D341Med (cell line): Measurements from ENCODE around the gene MIPOL1.
"Not testable (repeated sequence)": the region's sequence is repeated elsewhere in the genome, so short reads cannot be mapped to it uniquely, and the experiment has no call there.

Source experiments
- DNase-seq: peaks from one replicate; pipeline ENCODE4 v3.0.0; 2012; ENCODE audit warnings: low spot score

Gene MIPOL1

DNA sequence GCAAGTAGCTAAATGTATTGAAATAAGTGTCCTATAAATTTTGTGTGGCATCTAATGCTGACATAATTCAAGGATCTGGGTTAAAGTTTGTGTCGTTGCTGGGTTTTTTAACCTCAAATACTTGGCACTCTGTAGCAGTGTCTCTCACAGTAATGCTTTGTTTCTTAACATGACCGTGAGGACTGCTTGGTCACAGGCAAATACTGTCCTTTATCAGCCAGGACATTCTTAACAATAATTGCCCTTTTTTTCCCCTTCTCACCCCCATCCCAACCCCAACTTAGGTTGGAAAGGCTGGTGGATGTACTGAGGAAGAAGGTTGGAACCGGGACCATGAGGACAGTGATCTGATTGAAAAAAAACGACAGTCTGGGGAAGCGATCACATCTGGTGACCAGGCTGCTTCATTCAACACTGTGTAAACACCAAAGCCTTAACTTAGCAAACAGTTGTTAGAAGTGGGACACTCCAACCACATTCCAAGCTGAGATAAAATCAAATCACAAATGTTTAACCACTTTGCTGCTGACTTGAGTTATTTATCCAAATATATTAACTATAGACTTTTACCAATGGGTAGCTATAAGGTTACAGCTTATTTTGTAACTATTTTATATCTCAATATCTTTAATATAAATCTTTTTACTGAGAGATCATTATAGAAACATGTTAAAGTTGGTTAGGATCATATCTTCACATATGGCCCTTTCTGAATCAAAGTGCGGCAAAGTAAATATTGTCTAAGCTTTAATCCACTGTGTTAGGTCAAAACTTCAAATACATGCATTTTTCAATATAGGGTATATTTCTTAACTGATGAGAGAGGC lies 349.1 kb downstream of the MIPOL1 start:
- DNase-seq: no peak

- no peak for DNase-seq
Measured at GRCh38 chr14:37550511-37550910, 352.8 kb downstream of the MIPOL1 start.

DNA sequence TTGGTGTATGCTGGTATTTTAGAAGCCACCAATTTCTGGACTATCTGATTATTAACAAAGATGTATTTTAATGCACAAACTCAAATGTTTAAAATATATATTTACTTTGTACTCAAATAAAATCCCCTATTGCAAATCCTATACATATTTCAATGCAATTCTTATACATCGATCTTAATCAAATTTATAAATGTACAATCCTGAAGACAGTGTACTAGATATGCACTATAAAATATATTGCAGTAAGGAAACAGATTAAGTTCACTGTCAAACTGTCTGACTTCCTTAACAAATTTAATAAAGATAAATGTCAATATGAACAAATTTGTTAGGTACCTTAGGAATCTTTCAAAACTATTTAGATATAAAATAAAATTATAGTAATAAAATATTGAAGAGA lies 353.4 kb downstream of the MIPOL1 start:
- DNase-seq: no peak

DNA sequence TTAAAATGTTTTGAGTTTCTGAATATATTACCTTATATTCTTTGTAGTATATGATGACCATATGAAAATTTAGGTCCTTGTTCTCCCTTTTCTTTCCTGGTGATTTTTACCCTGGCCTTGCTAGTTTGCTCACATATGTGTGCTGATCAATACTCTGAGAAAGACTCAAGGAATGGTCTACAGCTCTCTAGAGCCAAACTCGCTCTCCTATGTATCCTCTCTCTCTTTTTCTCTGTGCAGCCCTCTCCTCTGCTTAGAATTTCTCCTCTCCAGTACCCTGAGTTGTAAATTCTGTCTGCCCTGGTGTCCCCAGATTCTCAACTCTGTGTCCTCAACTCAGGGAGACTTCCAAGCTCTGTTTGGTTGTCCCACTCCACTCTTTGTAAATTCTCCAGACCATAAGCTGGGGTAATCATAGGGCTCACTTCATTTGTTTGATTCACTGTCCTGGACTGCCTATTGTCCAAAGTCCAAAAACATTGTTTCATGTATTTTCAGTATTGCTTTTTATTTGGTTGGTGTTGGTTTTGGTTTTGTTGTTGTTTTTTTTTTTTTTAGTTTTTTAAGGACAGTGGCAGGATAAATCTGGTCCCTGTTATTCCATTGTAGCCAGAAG lies 356.3 kb downstream of the MIPOL1 start:
- no peak for DNase-seq

DNA sequence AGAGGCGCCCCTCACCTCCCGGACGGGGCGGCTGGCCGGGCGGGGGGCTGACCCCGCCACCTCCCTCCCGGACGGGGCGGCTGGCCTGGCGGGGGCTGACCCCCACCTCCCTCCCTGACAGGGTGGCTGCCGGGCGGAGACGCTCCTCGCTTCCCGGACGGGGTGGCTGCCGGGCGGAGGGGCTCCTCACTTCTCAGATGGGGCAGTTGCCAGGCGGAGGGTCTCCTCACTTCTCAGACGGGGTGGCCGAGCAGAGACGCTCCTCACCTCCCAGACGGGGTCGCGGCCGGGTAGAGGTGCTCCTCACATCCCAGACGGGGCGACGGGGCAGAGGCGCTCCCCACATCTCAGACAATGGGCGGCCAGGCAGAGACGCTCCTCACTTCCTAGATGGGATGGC lies 357.9 kb downstream of the MIPOL1 start:
- DNase-seq: not testable (repeated sequence)

GRCh38 chr14:37558740-37559139 lies 361.0 kb downstream of the MIPOL1 start:
- no peak for DNase-seq

DNA sequence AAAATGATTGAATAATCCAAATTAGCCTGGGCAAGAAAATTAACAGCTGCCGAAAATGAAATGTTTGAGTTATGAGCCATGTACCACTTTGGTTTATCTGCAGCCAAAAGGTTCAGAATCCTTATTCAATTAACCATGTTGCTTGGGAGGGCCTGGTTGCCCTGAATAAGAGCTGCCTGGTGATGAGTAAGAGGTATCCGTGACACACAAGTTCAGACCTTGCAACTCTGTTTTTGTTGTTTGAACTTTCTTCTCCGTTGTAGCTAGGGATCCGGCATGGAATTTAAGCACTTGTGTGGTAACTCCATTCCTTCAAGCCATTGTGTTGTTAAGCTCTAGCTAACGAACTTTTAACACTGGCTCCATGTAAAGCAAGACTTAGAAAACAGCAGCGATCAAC lies 361.6 kb downstream of the MIPOL1 start:
- no peak for DNase-seq

DNA sequence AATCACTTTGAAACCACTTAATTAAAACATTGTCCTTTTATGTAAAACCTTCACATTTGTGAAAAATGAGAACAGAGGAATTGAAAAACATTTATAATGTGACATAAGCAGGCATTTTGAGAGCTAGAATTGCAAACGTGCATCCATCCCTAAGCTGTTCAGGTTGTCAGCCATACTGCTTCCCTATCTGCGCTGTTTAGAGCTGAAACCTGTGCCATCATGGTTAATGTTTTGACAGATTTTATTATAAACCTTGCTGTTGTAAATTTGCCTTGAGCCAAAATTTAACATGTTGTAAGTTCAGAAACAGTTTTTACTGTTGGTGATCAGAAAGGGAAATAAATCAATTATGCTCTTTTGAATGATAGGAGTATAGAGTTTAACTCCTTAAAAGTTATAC lies 365.5 kb downstream of the MIPOL1 start:
- no peak for DNase-seq

DNA sequence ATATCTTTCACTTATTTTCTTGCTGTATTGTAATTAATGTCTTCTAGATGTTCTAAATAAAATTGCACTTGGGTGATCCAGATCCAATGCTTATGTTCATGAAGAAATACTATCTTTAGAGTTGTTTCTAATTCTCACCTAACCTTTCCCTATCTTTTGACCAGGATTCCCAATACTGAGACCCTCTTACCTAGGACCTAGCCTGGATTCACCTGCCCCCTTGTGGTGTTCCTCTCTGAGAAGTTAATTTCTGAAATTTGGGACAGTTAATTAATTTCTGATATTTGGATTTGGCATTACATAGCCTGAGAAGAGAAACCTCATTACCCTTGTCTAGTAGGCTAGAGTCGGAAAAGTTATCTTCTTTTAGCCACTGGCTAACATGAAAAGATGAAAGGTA lies 367.8 kb downstream of the MIPOL1 start:
- peak; percentile 15 for DNase-seq

GRCh38 chr14:37566811-37567371 lies 369.2 kb downstream of the MIPOL1 start:
- no peak for DNase-seq

DNA sequence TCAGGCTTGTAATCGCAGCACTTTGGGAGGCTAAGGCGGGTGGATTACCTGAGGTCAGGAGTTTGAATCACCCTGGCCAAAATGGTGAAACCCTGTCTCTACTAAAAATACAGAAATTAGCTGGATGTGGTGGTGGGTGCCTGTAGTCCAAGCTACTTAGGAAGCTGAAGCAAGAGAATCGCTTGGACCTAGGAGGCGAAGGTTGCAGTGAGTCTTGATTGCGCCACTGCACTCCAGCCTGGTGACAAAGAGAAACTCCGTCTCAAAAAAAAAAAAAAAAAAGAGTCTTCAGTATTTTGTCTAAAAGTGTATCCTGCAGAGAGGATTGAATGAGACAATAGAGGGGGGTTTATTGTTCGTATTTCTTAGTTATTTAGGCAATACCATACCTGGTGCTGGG lies 372.0 kb downstream of the MIPOL1 start:
- no peak for DNase-seq

- no peak for DNase-seq
Measured at GRCh38 chr14:37571391-37571790, 373.7 kb downstream of the MIPOL1 start.

GRCh38 chr14:37573356-37573755 lies 375.6 kb downstream of the MIPOL1 start:
- DNase-seq: no peak

DNA sequence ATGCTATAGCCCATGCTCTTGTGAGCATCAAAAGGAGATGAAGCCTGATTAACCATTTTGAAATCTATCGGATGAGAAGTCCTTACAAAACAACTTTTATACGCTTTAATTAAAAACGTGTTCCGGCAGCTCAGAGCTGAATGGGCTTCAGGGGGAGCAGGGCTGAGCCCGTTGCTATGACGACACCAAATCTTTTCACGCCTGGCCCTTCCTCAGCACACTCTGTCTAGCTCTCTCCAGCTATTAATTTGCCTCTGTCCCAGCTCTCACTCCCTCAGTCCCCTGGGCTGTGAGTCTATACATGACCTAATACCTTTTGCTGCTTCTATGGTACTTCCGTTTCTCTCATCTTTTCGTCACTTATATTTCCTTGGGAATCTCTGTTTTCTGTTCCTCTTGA lies 381.5 kb downstream of the MIPOL1 start:
- DNase-seq: no peak

DNA sequence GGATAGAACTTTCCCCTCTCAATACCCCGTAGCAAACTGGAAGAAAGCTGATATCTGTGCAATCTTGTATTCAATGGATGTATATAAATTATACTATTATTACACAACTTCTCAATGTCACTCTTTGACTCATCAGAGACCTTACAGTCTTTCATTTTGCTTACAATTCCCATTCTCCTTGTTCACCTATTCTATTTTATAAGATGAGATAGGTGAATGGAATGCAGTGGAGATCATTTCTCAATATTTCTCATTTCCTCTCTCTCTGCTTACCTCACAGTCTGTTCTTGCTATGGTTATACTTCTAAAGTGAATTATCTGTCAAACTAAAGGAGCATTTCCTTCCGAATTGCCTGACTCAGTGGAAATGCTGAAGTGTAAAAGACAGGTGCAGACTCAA lies 382.4 kb downstream of the MIPOL1 start:
- DNase-seq: no peak

DNA sequence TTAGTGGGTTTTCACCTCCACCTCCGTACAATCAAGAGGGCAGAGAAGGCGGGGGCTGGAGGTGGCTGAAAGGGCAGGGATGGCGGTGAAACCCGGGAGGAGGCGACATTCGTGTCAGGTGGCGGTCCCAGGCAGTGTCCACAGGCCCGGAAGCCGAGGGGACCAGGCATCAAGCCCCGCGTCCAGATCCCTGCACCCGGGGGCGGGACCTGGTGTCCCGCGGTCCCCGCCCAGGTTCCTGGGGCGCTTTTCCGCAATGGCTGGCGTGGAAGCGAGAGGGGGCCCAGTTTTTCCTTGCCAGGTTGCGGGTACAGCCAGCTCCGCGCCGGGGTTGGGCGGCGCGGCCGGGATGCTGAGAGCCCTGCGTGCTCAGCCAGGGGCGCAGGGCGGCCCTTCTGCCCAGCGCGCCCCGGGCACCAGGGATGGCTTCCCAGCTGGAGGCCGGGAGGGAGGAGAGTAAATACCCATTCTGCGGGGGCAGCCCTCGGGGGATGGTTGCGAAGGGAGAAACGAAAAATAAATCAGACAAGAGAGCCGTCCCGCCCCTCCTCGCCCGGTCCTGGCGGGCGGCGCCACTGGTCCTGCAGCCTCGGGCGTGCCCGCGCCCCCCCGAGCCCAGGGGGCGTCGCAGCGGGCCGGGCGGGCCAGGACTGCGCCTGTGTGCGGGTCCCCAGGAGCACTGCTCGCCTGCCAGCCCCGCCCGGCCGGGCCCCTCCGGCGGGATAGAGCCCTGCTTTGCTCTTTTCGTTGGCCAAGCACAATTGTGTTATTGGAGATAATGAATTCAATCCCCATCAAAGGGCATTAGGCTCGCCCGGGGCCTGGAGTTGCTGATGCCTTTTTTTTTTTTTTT lies 385.8 kb downstream of the MIPOL1 start:
- DNase-seq: peak; percentile 59

- DNase-seq: no peak
Measured at GRCh38 chr14:37584211-37585100, 386.7 kb downstream of the MIPOL1 start.

- no peak for DNase-seq
Measured at GRCh38 chr14:37585101-37585511, 387.4 kb downstream of the MIPOL1 start.

- no peak for DNase-seq
Measured at GRCh38 chr14:37585971-37586796, 388.4 kb downstream of the MIPOL1 start.

- DNase-seq: no peak
Measured at GRCh38 chr14:37586797-37587130, 389.0 kb downstream of the MIPOL1 start.
